HG02571 (cell line): ENCODE data around the gene ANTXRL.
"Not testable (repeated sequence)": the region's sequence is repeated elsewhere in the genome, so short reads cannot be mapped to it uniquely, and the experiment has no call there.

Experiments
- ATAC-seq: cut with Tn5 transposase; IDR thresholded peaks from one replicate; pipeline ENCODE4 v1.9.1; 2021; ENCODE audit warnings: mild to moderate bottlenecking, moderate library complexity; ENCODE audit not compliant: unreplicated experiment

Gene ANTXRL

DNA sequence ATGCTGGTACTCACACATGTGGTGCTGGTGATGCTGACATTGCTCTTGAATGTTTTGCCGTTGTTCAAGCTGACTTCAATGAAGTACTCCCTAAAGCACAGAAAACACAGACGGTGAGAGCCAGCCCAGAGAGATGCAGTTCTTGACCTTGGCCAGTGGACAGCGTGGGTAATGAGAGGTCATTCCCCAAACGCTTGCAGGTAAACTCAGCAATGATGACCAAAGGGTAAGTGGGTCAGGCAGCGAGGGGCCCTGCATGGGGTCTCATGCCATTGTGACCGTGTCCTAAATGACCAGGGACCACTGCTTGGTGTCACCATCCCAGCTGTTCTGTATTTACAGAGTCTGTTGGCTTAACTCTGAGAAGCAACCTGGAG is 32.8 kb upstream of the ANTXRL start:
- ATAC-seq, result no peak

DNA sequence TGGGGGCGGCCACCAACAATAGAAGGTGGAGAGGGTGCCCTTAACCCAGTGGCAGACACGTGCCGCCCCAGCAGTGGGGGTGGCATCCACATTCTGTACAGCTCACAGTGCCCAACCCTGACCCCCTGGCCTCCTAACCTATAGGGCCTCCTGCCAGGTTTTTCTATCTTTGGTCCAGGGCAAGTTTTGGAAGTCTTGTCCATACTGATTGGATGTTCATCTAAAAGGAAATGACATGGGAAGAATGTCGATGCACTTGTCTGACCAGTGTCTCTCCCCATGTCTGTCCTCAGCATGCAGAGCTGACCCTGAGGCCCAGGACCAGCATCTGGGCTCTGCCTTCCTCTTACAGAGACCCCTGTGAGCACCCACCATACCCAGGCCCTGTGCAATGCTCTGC is 32.3 kb upstream of the ANTXRL start:
- no peak for ATAC-seq

DNA sequence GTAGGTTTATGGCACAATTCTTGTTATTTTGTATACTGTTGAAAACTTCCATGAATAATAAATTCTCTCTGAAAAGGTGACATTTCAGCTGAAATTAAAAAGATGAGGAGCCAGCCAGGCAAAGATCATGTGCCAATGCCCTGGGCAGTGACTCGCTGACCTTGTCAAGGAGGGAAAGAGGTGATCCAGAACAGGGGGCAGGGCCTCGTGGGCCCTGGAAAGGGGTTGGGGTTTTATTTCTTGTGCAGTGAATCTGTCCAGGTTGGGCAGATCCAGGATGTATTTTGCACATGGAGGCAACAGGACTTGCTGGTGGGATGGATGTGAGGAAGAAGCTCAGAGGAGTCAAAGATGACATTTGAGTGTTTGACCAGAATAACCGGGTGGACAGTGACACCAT is 31.6 kb upstream of the ANTXRL start:
- ATAC-seq, result not testable (repeated sequence)

DNA sequence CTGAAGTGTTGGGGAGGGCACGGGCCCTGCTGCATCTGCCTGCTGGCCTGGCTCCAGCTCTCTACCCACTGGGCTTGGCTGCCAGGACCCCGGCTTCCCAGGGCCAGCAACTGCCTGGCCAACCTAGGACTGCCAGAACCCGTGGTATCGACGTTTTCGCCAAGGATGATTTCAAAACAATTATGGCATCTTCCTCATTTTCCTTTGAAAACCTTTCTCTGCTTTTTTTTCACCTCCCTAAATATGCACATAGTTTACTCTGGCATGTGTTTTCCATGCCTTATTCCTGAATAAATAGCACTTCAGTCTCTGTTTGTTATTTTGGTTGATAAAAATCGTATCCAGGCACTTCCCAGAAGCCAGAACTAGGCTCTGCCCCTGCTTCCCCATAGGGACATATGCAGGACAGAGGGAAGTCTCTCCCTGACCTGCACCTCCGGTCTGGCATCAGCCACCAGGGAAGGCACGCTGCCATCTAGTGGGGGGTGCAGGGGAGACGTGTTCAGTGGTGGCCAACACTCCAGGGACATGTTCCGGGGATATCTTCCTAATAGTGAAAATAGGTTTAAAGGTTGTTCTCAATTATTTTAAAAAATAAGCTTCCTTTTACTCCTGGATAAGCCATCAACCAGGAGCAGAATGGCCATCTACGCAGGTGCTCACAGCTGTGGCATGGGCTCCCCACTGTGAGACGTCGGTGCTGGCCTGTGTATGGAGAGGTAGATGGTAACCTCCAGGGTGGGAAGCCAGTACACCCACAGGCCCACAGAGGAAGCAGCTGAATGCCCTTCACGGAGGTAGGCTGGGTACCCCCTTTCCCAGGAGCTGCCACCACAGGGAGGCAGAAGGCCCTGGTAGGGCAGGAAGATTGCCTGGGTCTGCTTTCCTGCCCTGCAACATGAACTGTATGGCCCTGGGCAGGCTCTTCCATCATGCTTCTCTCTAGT is 30.7 kb upstream of the ANTXRL start:
- ATAC-seq, result no peak

DNA sequence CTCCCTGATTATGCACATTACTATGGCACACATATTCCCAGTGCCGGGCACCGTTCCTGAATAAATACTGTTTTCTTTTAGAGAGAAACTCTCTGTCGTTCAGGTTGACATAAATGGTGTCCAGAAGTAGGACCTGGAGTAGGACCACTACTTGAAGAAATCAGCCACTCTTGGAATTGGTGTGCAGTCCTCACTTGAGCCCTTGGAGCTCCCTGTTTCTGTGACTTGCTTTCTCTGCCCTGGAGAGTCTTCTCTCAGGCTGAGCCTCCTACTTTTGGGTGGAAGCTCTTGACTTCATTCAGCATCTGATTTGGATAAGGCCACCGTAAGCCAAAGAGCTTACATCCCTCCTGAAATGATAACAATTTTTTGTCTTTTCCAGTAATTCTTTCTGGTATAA is 29.7 kb upstream of the ANTXRL start:
- ATAC-seq, result no peak

DNA sequence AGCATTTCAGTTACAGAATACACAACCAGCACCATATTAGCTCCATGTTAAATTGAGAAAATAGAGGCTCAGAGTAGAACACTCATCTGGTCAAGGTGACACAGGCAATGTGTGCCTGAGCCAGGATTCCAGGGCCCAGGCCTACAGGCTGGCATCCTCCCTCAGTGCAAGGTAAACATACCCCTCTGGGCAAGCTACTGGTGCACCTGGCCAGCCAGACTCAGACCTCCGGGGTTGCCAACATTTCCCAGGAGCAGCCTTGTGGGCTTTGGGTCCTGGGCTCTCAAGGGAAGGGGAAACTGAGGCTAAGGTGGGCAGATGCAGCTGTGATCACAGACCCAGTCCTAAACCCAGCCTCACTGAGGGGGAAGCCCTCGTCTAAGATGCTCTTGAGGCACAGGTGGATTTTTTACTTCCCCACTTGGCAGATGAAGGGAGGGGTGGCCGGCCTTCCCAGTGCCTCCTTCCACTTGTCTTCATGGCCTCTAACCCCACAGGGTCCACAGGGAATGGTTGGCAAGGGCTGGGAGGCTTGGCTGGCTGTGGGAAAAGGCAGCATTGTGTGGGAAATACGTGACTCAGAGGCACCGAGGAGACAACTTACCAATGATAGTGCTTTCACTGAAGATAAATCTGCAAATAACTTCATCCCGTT is 23.8 kb upstream of the ANTXRL start:
- ATAC-seq, result not testable (repeated sequence)

- no peak for ATAC-seq
These were observed 22.9 kb upstream of the ANTXRL start for GRCh38 chr10:46263831-46264268.

DNA sequence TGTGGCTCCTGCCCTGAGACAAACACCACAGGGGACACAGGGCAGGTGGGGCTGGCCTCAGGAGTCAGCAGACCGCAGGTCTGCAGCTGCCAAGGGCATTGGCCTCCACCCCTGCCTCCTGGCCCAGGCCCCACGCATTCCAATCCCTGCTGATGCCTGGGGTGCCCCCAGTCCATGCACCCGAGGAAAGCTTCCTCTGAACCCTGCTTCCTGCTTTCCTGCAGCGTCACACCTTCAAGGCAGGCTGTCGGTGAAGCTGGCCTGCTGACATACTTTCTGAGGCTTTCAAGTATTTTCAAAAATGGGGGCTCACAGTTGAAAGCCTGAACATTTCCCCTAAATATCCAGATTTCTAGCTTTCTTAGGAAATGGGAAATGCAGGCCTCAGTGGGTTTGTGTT is 22.5 kb upstream of the ANTXRL start:
- ATAC-seq, result no peak

DNA sequence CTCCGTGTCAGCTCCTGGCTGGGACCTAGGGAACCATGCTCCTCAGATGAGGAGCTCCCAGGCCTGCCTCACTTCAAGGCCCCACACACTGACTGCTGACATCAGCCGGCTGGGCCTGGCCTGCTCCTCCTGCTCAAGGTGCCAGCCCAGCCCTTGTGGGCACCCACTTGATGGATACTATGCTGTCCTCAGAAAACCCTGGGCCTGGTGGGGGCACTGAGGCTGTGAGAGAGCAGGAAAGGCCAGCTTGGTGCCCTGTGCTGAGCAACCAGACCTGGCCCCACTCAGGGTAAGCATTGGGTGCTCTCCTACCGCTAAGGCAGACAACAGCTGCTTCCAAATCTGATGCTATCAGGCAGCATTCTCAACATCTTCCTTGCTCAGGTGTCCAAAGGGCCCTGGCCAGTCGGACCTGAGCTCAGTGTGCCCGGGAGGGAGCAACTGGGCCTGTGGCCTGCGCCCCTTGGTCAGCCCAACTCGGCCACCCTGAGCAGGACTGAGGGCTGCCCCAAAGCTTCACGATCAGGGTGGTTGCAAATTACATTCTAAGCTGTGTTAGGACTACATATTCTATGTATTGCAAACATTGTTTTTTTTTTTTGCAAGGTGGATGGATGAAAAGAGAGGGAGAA is 21.9 kb upstream of the ANTXRL start:
- no peak for ATAC-seq

- ATAC-seq, result not testable (repeated sequence)
These were observed 21.1 kb upstream of the ANTXRL start for GRCh38 chr10:46265566-46266305.

- no peak for ATAC-seq
These were observed 20.4 kb upstream of the ANTXRL start for GRCh38 chr10:46266306-46266985.

DNA sequence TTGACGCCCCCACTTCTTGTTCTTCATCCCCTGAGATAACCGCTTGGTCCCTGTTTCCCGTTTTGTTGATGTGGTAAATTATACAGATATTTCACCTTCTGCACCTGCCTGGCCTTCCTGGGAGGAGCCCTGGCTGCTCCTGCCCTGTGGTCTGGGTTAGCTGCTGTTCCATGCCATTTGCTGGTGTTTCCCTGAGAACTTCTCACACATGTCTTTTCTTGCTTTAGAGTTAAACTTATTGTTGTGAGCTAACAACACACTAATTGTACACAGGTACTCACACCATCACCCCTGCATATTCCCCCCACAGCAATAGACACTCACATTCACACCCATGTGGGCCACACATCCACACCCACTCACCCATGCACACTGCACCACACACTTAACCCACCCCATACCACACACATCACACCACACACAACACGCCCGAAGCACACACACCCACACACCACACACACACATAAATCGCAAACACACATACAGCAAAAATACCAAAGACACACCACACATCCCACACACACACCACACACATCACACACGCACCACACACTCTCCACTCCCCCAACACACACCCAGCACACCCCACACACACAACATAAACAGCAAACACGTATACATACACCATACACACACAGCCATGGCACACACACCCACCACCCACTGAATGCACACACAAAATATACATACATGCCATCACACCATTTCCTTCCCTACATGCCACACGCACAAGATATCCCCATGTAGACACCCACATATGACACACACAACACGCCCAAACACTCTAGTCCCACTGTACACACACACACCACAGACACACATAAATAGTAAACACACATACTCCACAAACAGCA is 19.4 kb upstream of the ANTXRL start:
- ATAC-seq, result no peak

- peak; percentile 85 for ATAC-seq
These were observed 18.5 kb upstream of the ANTXRL start for GRCh38 chr10:46268076-46268881.

GRCh38 chr10:46269554-46270053 is 17.2 kb upstream of the ANTXRL start:
- ATAC-seq, result not testable (repeated sequence)

DNA sequence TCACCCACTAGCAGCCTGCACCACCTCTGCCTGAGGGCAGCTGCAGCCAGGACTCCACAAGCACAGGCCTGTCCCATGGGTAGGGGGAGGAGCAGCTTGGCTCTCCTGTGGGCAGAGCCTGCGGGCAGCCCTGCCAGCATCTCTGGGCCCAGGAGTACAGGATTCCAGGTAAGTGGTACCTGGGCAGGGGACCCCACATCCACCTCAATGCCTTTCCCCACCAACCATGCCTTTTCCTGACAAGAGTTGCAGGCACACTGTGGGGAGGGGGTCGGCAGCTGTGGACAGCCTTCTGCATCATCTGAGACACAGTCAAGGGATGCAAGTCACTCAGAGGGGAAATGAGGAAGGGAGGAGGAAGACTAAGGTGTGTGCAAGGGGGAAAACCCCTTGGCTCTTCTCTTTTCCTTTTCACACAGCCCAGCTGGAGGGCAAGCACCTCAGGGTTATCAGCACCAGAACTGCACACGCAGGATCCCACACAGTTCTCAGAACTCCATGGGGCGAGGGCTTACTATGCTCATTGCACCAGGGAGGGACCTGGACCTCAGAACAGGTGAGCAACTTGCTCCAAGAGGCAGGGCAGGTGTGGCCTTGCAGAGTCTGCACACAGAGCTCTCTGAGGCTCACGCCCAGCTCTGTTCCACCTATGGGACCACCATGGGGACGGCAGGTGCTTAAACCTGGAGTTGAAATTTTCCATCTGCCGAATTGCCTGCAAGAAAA is 16.5 kb upstream of the ANTXRL start:
- no peak for ATAC-seq

GRCh38 chr10:46270963-46271530 is 15.8 kb upstream of the ANTXRL start:
- ATAC-seq, result not testable (repeated sequence)

DNA sequence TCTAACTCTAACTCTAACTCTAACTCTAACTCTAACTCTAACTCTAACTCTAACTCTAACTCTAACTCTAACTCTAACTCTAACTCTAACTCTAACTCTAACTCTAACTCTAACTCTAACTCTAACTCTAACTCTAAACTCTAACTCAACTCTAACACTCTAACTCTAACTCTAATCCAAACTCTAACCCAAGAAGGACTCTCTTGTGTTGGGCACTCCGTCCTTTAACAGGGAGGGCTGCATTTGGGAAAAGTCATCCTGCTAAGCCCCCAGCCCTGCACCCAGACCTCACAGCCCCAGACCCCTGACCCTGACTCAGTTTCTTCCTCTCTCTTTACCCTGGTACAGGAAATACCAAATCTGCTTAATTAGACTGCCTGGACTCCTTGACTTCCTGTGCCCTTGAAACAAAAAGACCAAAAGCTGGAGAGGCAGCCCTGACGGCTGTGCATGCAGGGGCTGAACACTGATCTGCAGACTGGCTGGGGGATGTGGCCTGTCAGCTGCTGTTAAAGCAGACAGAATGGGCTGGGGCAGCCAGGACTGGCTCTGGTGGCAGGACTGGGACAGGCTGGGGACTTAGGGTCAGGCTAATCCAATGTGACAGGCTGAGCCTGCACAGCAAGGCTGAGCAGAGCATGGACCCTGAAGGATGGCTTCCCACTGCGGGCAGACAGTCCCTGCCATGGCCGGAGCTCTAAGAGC is 14.8 kb upstream of the ANTXRL start:
- not testable (repeated sequence) for ATAC-seq
